ENCODE measurements around the gene IRF2. TPM values are rescaled to one million over a fixed set of nuclear protein-coding genes. Genes with fewer than 3 reads are reported as not detected.

The IRF2 gene
- total RNA-seq, 1 donor, result 43.8 TPM

GRCh38 chr4:184421533-184422155 lies 52.7 kb downstream of the IRF2 start:
- Histone ChIP-seq H3K9me3 (ENCODE audit: low read depth, low read length) (no peaks in the 10 kb centered on the region), H3K4me2 (ENCODE audit: insufficient read depth, low read length) (no peak overlapping the region), H3K4me3 (ENCODE audit: insufficient read depth, low read length) (no peak overlapping the region), H3K79me2 (ENCODE audit: insufficient read depth, low read length) (peaks cover 39% of the 10 kb centered on the region), H2AFZ (ENCODE audit: low read length) (no peak overlapping the region), H3K4me1 (ENCODE audit: insufficient read depth, low read length) (peaks cover 19% of the 10 kb centered on the region), H3K36me3 (ENCODE audit: insufficient read depth, low read length) (peaks cover 38% of the 10 kb centered on the region), H3K27me3 (ENCODE audit: insufficient read depth, low read length) (no peaks in the 10 kb centered on the region), H4K20me1 (ENCODE audit: insufficient read depth, low read length) (peaks cover 6% of the 10 kb centered on the region), H3K27ac (ENCODE audit: low read depth, low read length) (no peak overlapping the region)
- DNase-seq (ENCODE audit: insufficient read length, low spot score, missing footprints), result no peak
- TF ChIP-seq CTCF (IDR thresholded peaks at IDR 0.05; ENCODE audit: extremely low read depth, low read depth, low read length), result no peak

DNA sequence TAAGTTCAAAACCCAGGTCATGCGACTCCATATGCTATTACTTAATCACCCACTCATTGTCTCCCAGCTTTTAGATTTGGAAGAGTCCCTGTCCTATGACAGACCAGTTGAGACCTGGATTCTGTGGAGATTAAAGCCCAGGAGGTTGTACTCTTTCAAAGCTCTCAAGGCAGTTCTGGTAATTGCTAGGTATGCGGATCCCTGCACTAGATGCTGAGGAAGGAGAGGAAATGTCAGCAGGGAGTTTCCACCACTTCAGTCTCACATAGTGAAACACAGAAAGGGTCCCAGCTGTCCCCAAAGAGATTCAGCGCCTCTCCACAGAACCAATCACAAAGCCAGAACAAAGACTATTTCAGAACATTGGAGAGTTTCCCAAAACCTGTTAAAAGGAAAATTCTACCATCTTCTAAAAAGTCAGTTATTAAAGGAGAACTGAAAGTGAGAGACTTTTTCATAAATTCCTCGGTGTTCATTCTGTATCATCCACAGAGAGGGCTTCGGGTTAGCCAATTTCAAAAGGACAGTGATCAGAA lies 53.4 kb downstream of the IRF2 start:
- Histone ChIP-seq H3K4me3 (ENCODE audit: insufficient read depth, low read length) (no peak overlapping the region), H2AFZ (ENCODE audit: low read length) (no peak overlapping the region), H3K36me3 (ENCODE audit: insufficient read depth, low read length) (peaks cover 39% of the 10 kb centered on the region), H3K4me2 (ENCODE audit: insufficient read depth, low read length) (no peak overlapping the region), H3K79me2 (ENCODE audit: insufficient read depth, low read length) (peaks cover 39% of the 10 kb centered on the region), H3K4me1 (ENCODE audit: insufficient read depth, low read length) (peaks cover 19% of the 10 kb centered on the region), H3K9me3 (ENCODE audit: low read depth, low read length) (no peaks in the 10 kb centered on the region), H3K27ac (ENCODE audit: low read depth, low read length) (no peak overlapping the region), H4K20me1 (ENCODE audit: insufficient read depth, low read length) (peaks cover 6% of the 10 kb centered on the region), H3K27me3 (ENCODE audit: insufficient read depth, low read length) (no peaks in the 10 kb centered on the region)
- no peak for TF ChIP-seq CTCF (IDR thresholded peaks at IDR 0.05; ENCODE audit: extremely low read depth, low read depth, low read length)
- no peak for DNase-seq (ENCODE audit: insufficient read length, low spot score, missing footprints)

- Histone ChIP-seq H3K36me3 (ENCODE audit: insufficient read depth, low read length) (peaks cover 39% of the 10 kb centered on the region), H3K4me1 (ENCODE audit: insufficient read depth, low read length) (peaks cover 19% of the 10 kb centered on the region), H3K27me3 (ENCODE audit: insufficient read depth, low read length) (no peaks in the 10 kb centered on the region), H3K27ac (ENCODE audit: low read depth, low read length) (no peak overlapping the region), H4K20me1 (ENCODE audit: insufficient read depth, low read length) (peaks cover 6% of the 10 kb centered on the region), H3K79me2 (ENCODE audit: insufficient read depth, low read length) (peaks cover 38% of the 10 kb centered on the region), H3K4me3 (ENCODE audit: insufficient read depth, low read length) (no peak overlapping the region), H3K4me2 (ENCODE audit: insufficient read depth, low read length) (no peak overlapping the region), H2AFZ (ENCODE audit: low read length) (no peak overlapping the region), H3K9me3 (ENCODE audit: low read depth, low read length) (no peaks in the 10 kb centered on the region)
- TF ChIP-seq CTCF (IDR thresholded peaks at IDR 0.05; ENCODE audit: extremely low read depth, low read depth, low read length), result no peak
- no peak for DNase-seq (ENCODE audit: insufficient read length, low spot score, missing footprints)
Observed at GRCh38 chr4:184420402-184420801, 53.9 kb downstream of the IRF2 start.

DNA sequence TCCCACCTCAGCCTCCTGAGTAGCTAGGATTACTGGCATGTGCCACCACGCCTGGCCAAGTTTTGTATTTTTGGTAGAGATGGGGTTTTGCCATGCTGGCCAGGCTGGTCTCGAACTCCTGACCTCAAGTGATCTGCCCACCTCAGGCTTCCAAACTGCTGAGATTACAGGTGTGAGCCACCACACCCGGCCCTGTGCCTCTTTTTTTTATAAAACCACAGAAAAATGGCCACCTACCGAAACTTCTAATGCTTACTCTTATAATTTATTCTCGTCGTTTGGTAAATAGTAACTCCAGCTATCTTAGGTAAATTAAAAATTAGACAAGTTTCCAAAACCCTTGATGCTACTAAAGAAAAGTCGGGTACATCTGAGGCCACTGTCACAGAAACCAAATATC lies 54.4 kb downstream of the IRF2 start:
- H3K79me2 ChIP-seq (ENCODE audit: insufficient read depth, low read length), result peaks cover 36% of the 10 kb centered on the region
- no peak overlapping the region for H3K4me2 ChIP-seq (ENCODE audit: insufficient read depth, low read length)
- no peak for TF ChIP-seq CTCF (IDR thresholded peaks at IDR 0.05; ENCODE audit: extremely low read depth, low read depth, low read length)

More for the DNA sequence above, 54.4 kb downstream of the IRF2 start:
- H3K4me3 ChIP-seq (ENCODE audit: insufficient read depth, low read length), result no peak overlapping the region
- no peaks in the 10 kb centered on the region for H3K27me3 ChIP-seq (ENCODE audit: insufficient read depth, low read length)
- no peak overlapping the region for H2AFZ ChIP-seq (ENCODE audit: low read length)
- H3K36me3 ChIP-seq (ENCODE audit: insufficient read depth, low read length), result peaks cover 39% of the 10 kb centered on the region
- no peaks in the 10 kb centered on the region for H3K9me3 ChIP-seq (ENCODE audit: low read depth, low read length)
- peaks cover 19% of the 10 kb centered on the region for H3K4me1 ChIP-seq (ENCODE audit: insufficient read depth, low read length)
- no peak for DNase-seq (ENCODE audit: insufficient read length, low spot score, missing footprints)
- H4K20me1 ChIP-seq (ENCODE audit: insufficient read depth, low read length), result peaks cover 6% of the 10 kb centered on the region
- no peak overlapping the region for H3K27ac ChIP-seq (ENCODE audit: low read depth, low read length)
